DOHH2 (cell line): Measurements from ENCODE around the gene CPNE8.

Experiments used
- H3F3A ChIP-seq: fragments of 200-600 bp; sonication (generic), shearing (Covaris generic); 2 replicates; pipeline ENCODE4 v1.6.0; 2016; ENCODE audit warnings: antibody characterized with exemption, mild to moderate bottlenecking; ENCODE audit not compliant: control insufficient read depth, insufficient read depth
- H3K27ac ChIP-seq: fragments of 200-600 bp; sonication (generic); 2 replicates; pipeline ENCODE4 v1.5.1; 2014; ENCODE audit warnings: low read depth, mild to moderate bottlenecking, low read length, moderate library complexity
- H3K27me3 ChIP-seq: fragments of 200-600 bp; sonication (generic); 2 replicates; pipeline ENCODE4 v1.6.1; 2014; ENCODE audit warnings: mild to moderate bottlenecking, low read length, mixed read lengths; ENCODE audit not compliant: control insufficient read depth
- H3K36me3 ChIP-seq: fragments of 200-600 bp; sonication (generic); 2 replicates; pipeline ENCODE4 v1.6.1; 2014; ENCODE audit warnings: mild to moderate bottlenecking, low read length, moderate library complexity, mixed read lengths; ENCODE audit not compliant: control insufficient read depth
- H3K4me1 ChIP-seq: fragments of 200-600 bp; sonication (generic); 2 replicates; pipeline ENCODE4 v1.6.1; 2014; ENCODE audit warnings: mild to moderate bottlenecking, low read length, mixed read lengths; ENCODE audit not compliant: control insufficient read depth
- H3K4me2 ChIP-seq: fragments of 200-600 bp; sonication (generic); 2 replicates; pipeline ENCODE4 v1.6.0; 2014; ENCODE audit warnings: mild to moderate bottlenecking, low read length, moderate library complexity
- H3K4me3 ChIP-seq: fragments of 200-600 bp; sonication (generic); 2 replicates; pipeline ENCODE4 v1.5.1; 2014; ENCODE audit warnings: mild to moderate bottlenecking, low read length, mixed read lengths
- H3K79me2 ChIP-seq: fragments of 200-600 bp; sonication (generic); 2 replicates; pipeline ENCODE4 v1.6.1; 2014; ENCODE audit warnings: mild to moderate bottlenecking, low read length, mixed read lengths; ENCODE audit not compliant: control insufficient read depth
- H3K9me2 ChIP-seq: fragments of 200-600 bp; sonication (generic); replicated peaks from 2 replicates; pipeline ENCODE4 v1.6.1; 2014; ENCODE audit warnings: mild to moderate bottlenecking, low read length, mixed read lengths; ENCODE audit not compliant: control insufficient read depth
- H3K9me3 ChIP-seq: fragments of 200-600 bp; sonication (generic); 2 replicates; pipeline ENCODE4 v1.6.1; 2014; ENCODE audit warnings: antibody characterized with exemption, low read length, mixed read lengths; ENCODE audit not compliant: control insufficient read depth, insufficient read depth
- H4K20me1 ChIP-seq: fragments of 200-600 bp; sonication (generic); 2 replicates; pipeline ENCODE4 v1.6.0; 2014; ENCODE audit warnings: low read depth, mild to moderate bottlenecking, antibody characterized with exemption, low read length, moderate library complexity; ENCODE audit not compliant: control insufficient read depth, insufficient read depth
- EZH2phosphoT487 ChIP-seq: fragments of 200-600 bp; sonication (generic); IDR thresholded peaks from 2 replicates; pipeline ENCODE4 v1.6.1; 2017; ENCODE audit warnings: borderline replicate concordance, mild to moderate bottlenecking, antibody characterized with exemption, low read length, moderate library complexity, mixed read lengths
- TF ChIP-seq, protein P1 (sequence below): fragments of 200-600 bp; sonication (generic); IDR thresholded peaks from one replicate; pipeline ENCODE4 v1.5.1; 2014; ENCODE audit warnings: antibody characterized with exemption, mild to moderate bottlenecking, low read depth, low read length; ENCODE audit not compliant: poor library complexity, severe bottlenecking

Gene CPNE8

DNA sequence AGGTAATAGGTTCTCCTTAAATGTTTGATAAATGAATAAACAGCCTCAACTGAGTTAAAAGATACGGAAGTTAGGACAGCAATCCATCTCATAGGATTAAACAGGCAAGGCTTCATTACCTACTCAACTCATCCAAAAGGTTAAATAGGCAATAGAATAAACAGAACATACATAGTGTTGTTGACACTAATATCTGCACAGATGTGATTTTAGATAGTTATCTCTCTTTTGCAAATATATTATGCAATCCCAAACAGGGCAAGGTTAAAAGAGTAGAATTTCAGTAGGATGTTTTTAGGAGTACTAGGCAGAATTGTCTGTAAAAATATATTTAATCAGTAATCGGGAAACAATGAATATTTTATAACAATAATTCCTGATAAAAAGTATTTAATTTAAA is 276.3 kb downstream of the CPNE8 start:
- no peaks in the 10 kb centered on the region for H3K9me3 ChIP-seq
- no peaks in the 10 kb centered on the region for H3K79me2 ChIP-seq
- H3K9me2 ChIP-seq: no peaks in the 10 kb centered on the region
- TF ChIP-seq, protein P1, sequence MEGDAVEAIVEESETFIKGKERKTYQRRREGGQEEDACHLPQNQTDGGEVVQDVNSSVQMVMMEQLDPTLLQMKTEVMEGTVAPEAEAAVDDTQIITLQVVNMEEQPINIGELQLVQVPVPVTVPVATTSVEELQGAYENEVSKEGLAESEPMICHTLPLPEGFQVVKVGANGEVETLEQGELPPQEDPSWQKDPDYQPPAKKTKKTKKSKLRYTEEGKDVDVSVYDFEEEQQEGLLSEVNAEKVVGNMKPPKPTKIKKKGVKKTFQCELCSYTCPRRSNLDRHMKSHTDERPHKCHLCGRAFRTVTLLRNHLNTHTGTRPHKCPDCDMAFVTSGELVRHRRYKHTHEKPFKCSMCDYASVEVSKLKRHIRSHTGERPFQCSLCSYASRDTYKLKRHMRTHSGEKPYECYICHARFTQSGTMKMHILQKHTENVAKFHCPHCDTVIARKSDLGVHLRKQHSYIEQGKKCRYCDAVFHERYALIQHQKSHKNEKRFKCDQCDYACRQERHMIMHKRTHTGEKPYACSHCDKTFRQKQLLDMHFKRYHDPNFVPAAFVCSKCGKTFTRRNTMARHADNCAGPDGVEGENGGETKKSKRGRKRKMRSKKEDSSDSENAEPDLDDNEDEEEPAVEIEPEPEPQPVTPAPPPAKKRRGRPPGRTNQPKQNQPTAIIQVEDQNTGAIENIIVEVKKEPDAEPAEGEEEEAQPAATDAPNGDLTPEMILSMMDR: no peak
- TF ChIP-seq EZH2phosphoT487: no peak
- no peaks in the 10 kb centered on the region for H3K4me1 ChIP-seq
- no peak overlapping the region for H3K4me2 ChIP-seq
- no peak overlapping the region for H3K27ac ChIP-seq
- no peaks in the 10 kb centered on the region for H4K20me1 ChIP-seq
- H3K4me3 ChIP-seq: no peak overlapping the region
- no peaks in the 10 kb centered on the region for H3K36me3 ChIP-seq
- H3F3A ChIP-seq: no peaks in the 10 kb centered on the region
- no peaks in the 10 kb centered on the region for H3K27me3 ChIP-seq

GRCh38 chr12:38628288-38628687 is 277.1 kb downstream of the CPNE8 start:
- no peaks in the 10 kb centered on the region for H3F3A ChIP-seq
- H3K9me2 ChIP-seq: no peaks in the 10 kb centered on the region
- no peaks in the 10 kb centered on the region for H3K9me3 ChIP-seq
- no peaks in the 10 kb centered on the region for H3K36me3 ChIP-seq
- no peaks in the 10 kb centered on the region for H3K27me3 ChIP-seq
- no peak overlapping the region for H3K4me2 ChIP-seq
- H3K79me2 ChIP-seq: no peaks in the 10 kb centered on the region
- no peaks in the 10 kb centered on the region for H3K4me1 ChIP-seq
- TF ChIP-seq, protein P1: no peak
- no peak for TF ChIP-seq EZH2phosphoT487
- no peak overlapping the region for H3K27ac ChIP-seq
- no peaks in the 10 kb centered on the region for H4K20me1 ChIP-seq
- no peak overlapping the region for H3K4me3 ChIP-seq

- Histone ChIP-seq H3K36me3 (no peaks in the 10 kb centered on the region), H3F3A (no peaks in the 10 kb centered on the region), H4K20me1 (no peaks in the 10 kb centered on the region), H3K27ac (no peak overlapping the region), H3K4me1 (no peaks in the 10 kb centered on the region), H3K9me2 (no peaks in the 10 kb centered on the region), H3K79me2 (no peaks in the 10 kb centered on the region), H3K4me2 (no peak overlapping the region), H3K9me3 (no peaks in the 10 kb centered on the region), H3K27me3 (no peaks in the 10 kb centered on the region), H3K4me3 (no peak overlapping the region)
- no peak for TF ChIP-seq EZH2phosphoT487
- TF ChIP-seq, protein P1: no peak
Observed at GRCh38 chr12:38625306-38625705, 280.1 kb downstream of the CPNE8 start.

DNA sequence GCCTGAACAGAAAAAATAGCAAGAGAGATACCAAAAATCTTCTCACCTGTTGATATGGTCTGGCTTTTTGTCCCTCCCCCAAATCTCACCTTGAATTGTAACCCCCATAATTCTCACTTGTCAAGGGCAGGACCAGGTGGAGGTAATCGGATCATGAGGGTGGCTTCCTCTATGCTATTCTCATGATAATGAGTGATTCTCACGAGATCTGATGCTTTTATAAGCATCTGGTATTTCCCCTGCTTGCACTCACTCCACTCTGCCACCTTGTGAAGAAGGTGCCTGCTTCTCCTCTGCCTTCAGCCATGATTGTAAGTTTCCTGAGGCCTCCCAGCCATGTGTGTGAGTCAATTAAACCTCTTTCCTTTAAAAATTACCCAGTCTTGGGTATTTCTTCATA is 291.2 kb downstream of the CPNE8 start:
- Histone ChIP-seq H3K4me2 (no peak overlapping the region), H3K27ac (no peak overlapping the region), H3K4me1 (no peaks in the 10 kb centered on the region), H3K4me3 (no peak overlapping the region), H3K9me3 (no peaks in the 10 kb centered on the region), H3K9me2 (no peaks in the 10 kb centered on the region), H3F3A (no peaks in the 10 kb centered on the region), H4K20me1 (no peaks in the 10 kb centered on the region), H3K79me2 (no peaks in the 10 kb centered on the region), H3K36me3 (no peaks in the 10 kb centered on the region), H3K27me3 (no peaks in the 10 kb centered on the region)
- no peak for TF ChIP-seq EZH2phosphoT487
- TF ChIP-seq, protein P1: no peak
